ENCODE measurements around the gene CATSPER1. TPM values are rescaled to one million over a fixed set of nuclear protein-coding genes. Genes with fewer than 3 reads are reported as not detected.

CATSPER1 gene
- total and polyA plus RNA-seq, 2 of the 8 experiments (the other 6 are each of a cell fraction or from before 2014, with no cell fraction given) = not detected

DNA sequence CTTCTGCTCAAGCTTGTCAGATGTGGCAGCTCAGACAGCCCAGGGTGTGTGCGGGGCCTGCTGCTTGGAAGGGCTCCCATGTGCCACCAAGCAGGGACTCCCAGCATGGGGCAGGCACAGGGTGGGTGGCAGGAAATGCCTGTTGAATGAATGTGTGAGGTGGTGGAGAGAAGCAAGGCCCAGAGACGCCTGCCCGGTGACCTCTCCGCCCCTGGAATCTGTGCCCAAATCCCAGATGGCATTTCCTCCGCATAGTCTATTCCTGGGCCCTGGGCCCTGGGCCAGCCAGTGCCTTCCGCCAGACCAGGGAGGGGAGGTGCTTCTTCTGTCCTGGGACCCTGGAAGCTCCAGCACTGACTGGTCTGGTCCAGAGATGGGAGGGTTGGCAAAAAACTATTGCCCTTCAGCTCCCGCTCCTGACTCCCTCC lies 10.8 kb downstream of the CATSPER1 start (continued):
- TF ChIP-seq SIN3A (conservative IDR thresholded peaks at IDR 0.05 in 1 of 2, IDR thresholded peaks at IDR 0.05 in 1 of 2; ENCODE audit: low read depth in 1 of 2, low read length in 2 of 2) = no peak
- TF ChIP-seq MAX (IDR thresholded peaks at IDR 0.05) = no peak
- TF ChIP-seq SUZ12 (IDR thresholded peaks at IDR 0.05; ENCODE audit: low read length) = no peak
- TF ChIP-seq MAFK (IDR thresholded peaks at IDR 0.05; ENCODE audit: low read depth, low read length) = no peak
- no peak for TF ChIP-seq TCF12 (IDR thresholded peaks at IDR 0.05; ENCODE audit: low read depth, low read length)
- TF ChIP-seq HDAC2 (IDR thresholded peaks at IDR 0.05; ENCODE audit: borderline replicate concordance in 1 of 2, low read depth in 2 of 2, low read length in 2 of 2) = no peak
- no peak for TF ChIP-seq SAP30 (IDR thresholded peaks at IDR 0.05; ENCODE audit: insufficient read depth, insufficient replicate concordance, low read length)
- no peak for TF ChIP-seq ASH2L (IDR thresholded peaks at IDR 0.05; ENCODE audit: low read length)
